HEK293 (cell line): ENCODE measurements around the gene KRTAP10-11.

Experiments
- CTCF ChIP-seq: fragments of 450-650 bp; formaldehyde crosslinking; IDR thresholded peaks from 2 replicates; pipeline ENCODE4 v1.5.1; 2016; ENCODE audit warnings: missing biosample characterization, missing genetic modification characterization
- FEZF1 ChIP-seq: fragments of 450-650 bp; formaldehyde crosslinking; IDR thresholded peaks from 2 replicates; pipeline ENCODE4 v1.5.1; 2016; ENCODE audit warnings: missing biosample characterization, missing genetic modification characterization
- KLF7 ChIP-seq: fragments of 450-650 bp; formaldehyde crosslinking; IDR thresholded peaks from 2 replicates; pipeline ENCODE4 v1.5.1; 2016; ENCODE audit warnings: missing biosample characterization, missing genetic modification characterization, borderline replicate concordance
- ZNF10 ChIP-seq: fragments of 450-650 bp; formaldehyde crosslinking; IDR thresholded peaks from 2 replicates; pipeline ENCODE4 v1.5.1; 2017; ENCODE audit warnings: missing biosample characterization, missing genetic modification characterization
- ZNF114 ChIP-seq: fragments of 450-650 bp; formaldehyde crosslinking; IDR thresholded peaks from 2 replicates; pipeline ENCODE4 v1.5.0; 2017; ENCODE audit warnings: missing biosample characterization, missing genetic modification characterization
- ZNF132 ChIP-seq: fragments of 450-650 bp; formaldehyde crosslinking; IDR thresholded peaks from 2 replicates; pipeline ENCODE4 v1.5.1; 2017; ENCODE audit warnings: missing biosample characterization, missing genetic modification characterization, borderline replicate concordance
- ZNF155 ChIP-seq: fragments of 450-650 bp; formaldehyde crosslinking; IDR thresholded peaks from 2 replicates; pipeline ENCODE4 v1.5.1; 2016; ENCODE audit warnings: missing biosample characterization, missing genetic modification characterization
- ZNF274 ChIP-seq, 2 experiments: fragments of 200-500 bp in 1 of 2; fragments of 450-650 bp in 1 of 2; sonication (Bioruptor generic) in 1 of 2; formaldehyde crosslinking in 1 of 2; IDR thresholded peaks; 2 replicates each; pipeline versions ENCODE4 v1.5.1 to v1.6.1; 2014 to 2016; ENCODE audit warnings: borderline replicate concordance in 1 of 2, inconsistent platforms in 1 of 2, low read length in 1 of 2, missing biosample characterization in 1 of 2, missing genetic modification characterization in 1 of 2
- ZNF513 ChIP-seq: fragments of 450-650 bp; IDR thresholded peaks from 2 replicates; pipeline ENCODE4 v1.5.1; 2018; ENCODE audit warnings: missing biosample characterization, missing genetic modification characterization
- ZNF530 ChIP-seq: fragments of 450-650 bp; formaldehyde crosslinking; IDR thresholded peaks from 2 replicates; pipeline ENCODE4 v1.5.1; 2016; ENCODE audit warnings: low read depth, missing biosample characterization, missing genetic modification characterization
- ZNF549 ChIP-seq: fragments of 450-650 bp; IDR thresholded peaks from 2 replicates; pipeline ENCODE4 v1.5.1; 2018; ENCODE audit warnings: missing biosample characterization, missing genetic modification characterization, mild to moderate bottlenecking, inconsistent platforms, moderate library complexity

DNA sequence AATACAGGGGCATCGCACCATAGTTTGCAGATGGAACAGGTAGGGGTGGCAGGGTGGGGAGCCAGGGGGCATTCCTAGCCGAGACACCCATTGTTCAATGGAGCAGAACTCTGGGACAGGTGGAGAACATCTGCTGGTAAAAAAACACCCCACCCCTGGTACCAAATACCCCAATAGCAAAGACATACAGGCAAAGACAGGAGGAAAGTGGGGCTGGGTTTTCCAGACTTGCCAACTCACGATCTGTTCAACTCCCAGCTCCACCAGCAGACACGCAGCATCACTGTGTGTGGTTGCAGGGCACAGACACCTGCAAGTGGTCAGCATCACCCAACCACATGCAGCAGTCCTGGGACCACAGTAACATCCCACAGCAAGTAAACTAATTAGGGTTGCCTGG, 34.7 kb upstream of the KRTAP10-11 start:
- TF ChIP-seq ZNF530 (tag by site-specific recombination) (no peak), FEZF1 (tag by site-specific recombination) (no peak), CTCF (tag by site-specific recombination) (no peak), KLF7 (tag by site-specific recombination) (no peak), ZNF132 (no peak), ZNF513 (no peak), ZNF549 (tag by site-specific recombination) (no peak), ZNF274 (IDR thresholded peaks at IDR 0.05; ENCODE audit: low read length) (no peak), ZNF274 (tag by site-specific recombination; IDR thresholded peaks at IDR 0.05; ENCODE audit: borderline replicate concordance) (no peak), ZNF155 (tag by site-specific recombination) (no peak), ZNF114 (tag by site-specific recombination) (no peak), ZNF10 (tag by site-specific recombination) (no peak)
